Measurements from ENCODE around the gene TSSK2. TPM values are rescaled to one million over a fixed set of nuclear protein-coding genes. Genes with fewer than 3 reads are reported as not detected.

Gene TSSK2
- polyA plus RNA-seq, 1 donor from 2014 or later = not detected

GRCh38 chr22:19129871-19130270 is 1.2 kb upstream of the TSSK2 start:
- H3K79me2 ChIP-seq (replicated peaks; ENCODE audit: insufficient read depth, low read length) = no peaks in the 10 kb centered on the region
- H3K9ac ChIP-seq (ENCODE audit: low read length) = no peak overlapping the region
- H3K4me3 ChIP-seq (ENCODE audit: low read length) = no peak overlapping the region
- no peak overlapping the region for H3K27ac ChIP-seq (ENCODE audit: low read length)
- H2AFZ ChIP-seq (ENCODE audit: low read depth, low read length) = no peak overlapping the region
- no peaks in the 10 kb centered on the region for H3F3A ChIP-seq (ENCODE audit: insufficient read depth, low read length, poor library complexity, severe bottlenecking)
- TF ChIP-seq EP300 (conservative IDR thresholded peaks at IDR 0.05; ENCODE audit: poor library complexity, severe bottlenecking) (no peak), EZH2 (IDR thresholded peaks at IDR 0.05; ENCODE audit: borderline replicate concordance, insufficient read depth, low read length, poor library complexity, severe bottlenecking) (no peak), POLR2AphosphoS5 (IDR thresholded peaks at IDR 0.05) (no peak), TAF1 (IDR thresholded peaks at IDR 0.05; ENCODE audit: low read depth) (no peak)
- TF ChIP-seq, protein P1, sequence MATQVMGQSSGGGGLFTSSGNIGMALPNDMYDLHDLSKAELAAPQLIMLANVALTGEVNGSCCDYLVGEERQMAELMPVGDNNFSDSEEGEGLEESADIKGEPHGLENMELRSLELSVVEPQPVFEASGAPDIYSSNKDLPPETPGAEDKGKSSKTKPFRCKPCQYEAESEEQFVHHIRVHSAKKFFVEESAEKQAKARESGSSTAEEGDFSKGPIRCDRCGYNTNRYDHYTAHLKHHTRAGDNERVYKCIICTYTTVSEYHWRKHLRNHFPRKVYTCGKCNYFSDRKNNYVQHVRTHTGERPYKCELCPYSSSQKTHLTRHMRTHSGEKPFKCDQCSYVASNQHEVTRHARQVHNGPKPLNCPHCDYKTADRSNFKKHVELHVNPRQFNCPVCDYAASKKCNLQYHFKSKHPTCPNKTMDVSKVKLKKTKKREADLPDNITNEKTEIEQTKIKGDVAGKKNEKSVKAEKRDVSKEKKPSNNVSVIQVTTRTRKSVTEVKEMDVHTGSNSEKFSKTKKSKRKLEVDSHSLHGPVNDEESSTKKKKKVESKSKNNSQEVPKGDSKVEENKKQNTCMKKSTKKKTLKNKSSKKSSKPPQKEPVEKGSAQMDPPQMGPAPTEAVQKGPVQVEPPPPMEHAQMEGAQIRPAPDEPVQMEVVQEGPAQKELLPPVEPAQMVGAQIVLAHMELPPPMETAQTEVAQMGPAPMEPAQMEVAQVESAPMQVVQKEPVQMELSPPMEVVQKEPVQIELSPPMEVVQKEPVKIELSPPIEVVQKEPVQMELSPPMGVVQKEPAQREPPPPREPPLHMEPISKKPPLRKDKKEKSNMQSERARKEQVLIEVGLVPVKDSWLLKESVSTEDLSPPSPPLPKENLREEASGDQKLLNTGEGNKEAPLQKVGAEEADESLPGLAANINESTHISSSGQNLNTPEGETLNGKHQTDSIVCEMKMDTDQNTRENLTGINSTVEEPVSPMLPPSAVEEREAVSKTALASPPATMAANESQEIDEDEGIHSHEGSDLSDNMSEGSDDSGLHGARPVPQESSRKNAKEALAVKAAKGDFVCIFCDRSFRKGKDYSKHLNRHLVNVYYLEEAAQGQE (IDR thresholded peaks at IDR 0.05; ENCODE audit: borderline replicate concordance) = no peak
- H4K20me1 ChIP-seq (ENCODE audit: insufficient read depth) = no peaks in the 10 kb centered on the region
- no peaks in the 10 kb centered on the region for H3K36me3 ChIP-seq (ENCODE audit: insufficient read depth, low read length)
- no peak overlapping the region for H3K4me2 ChIP-seq (ENCODE audit: low read length)
- H3K9me2 ChIP-seq (ENCODE audit: insufficient read depth, low read length) = no peaks in the 10 kb centered on the region
- no peaks in the 10 kb centered on the region for H3K9me3 ChIP-seq (ENCODE audit: low read length)
- no peaks in the 10 kb centered on the region for H3K27me3 ChIP-seq (ENCODE audit: insufficient read depth, low read depth, low read length)

DNA sequence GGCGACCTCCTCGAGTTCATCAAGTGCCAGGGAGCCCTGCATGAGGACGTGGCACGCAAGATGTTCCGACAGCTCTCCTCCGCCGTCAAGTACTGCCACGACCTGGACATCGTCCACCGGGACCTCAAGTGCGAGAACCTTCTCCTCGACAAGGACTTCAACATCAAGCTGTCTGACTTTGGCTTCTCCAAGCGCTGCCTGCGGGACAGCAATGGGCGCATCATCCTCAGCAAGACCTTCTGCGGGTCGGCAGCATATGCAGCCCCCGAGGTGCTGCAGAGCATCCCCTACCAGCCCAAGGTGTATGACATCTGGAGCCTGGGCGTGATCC is 542 bp downstream of the TSSK2 start:
- no peak overlapping the region for H3K27ac ChIP-seq (ENCODE audit: low read length)
- no peak overlapping the region for H3K9ac ChIP-seq (ENCODE audit: low read length)
- no peaks in the 10 kb centered on the region for H3K9me2 ChIP-seq (ENCODE audit: insufficient read depth, low read length)
- no peaks in the 10 kb centered on the region for H4K20me1 ChIP-seq (ENCODE audit: insufficient read depth)
- no peaks in the 10 kb centered on the region for H3K27me3 ChIP-seq (ENCODE audit: insufficient read depth, low read depth, low read length)
- H3F3A ChIP-seq (ENCODE audit: insufficient read depth, low read length, poor library complexity, severe bottlenecking) = no peaks in the 10 kb centered on the region
- no peak overlapping the region for H2AFZ ChIP-seq (ENCODE audit: low read depth, low read length)
- no peaks in the 10 kb centered on the region for H3K9me3 ChIP-seq (ENCODE audit: low read length)
- no peaks in the 10 kb centered on the region for H3K36me3 ChIP-seq (ENCODE audit: insufficient read depth, low read length)
- no peak overlapping the region for H3K4me3 ChIP-seq (ENCODE audit: low read length)
- no peak for TF ChIP-seq RAD21 (conservative IDR thresholded peaks at IDR 0.05)
- no peak for TF ChIP-seq CTCF (IDR thresholded peaks at IDR 0.05; ENCODE audit: poor library complexity, severe bottlenecking)
- no peak for TF ChIP-seq SMC3 (conservative IDR thresholded peaks at IDR 0.05; ENCODE audit: poor library complexity)
- TF ChIP-seq EP300 (conservative IDR thresholded peaks at IDR 0.05; ENCODE audit: poor library complexity, severe bottlenecking) = no peak
- TF ChIP-seq TAF1 (IDR thresholded peaks at IDR 0.05; ENCODE audit: low read depth) = no peak
- TF ChIP-seq EZH2 (IDR thresholded peaks at IDR 0.05; ENCODE audit: borderline replicate concordance, insufficient read depth, low read length, poor library complexity, severe bottlenecking) = no peak
- TF ChIP-seq, protein P1 (IDR thresholded peaks at IDR 0.05; ENCODE audit: borderline replicate concordance) = no peak
- TF ChIP-seq POLR2AphosphoS5 (IDR thresholded peaks at IDR 0.05) = no peak
- no peak for TF ChIP-seq MXI1 (conservative IDR thresholded peaks at IDR 0.05; ENCODE audit: poor library complexity, severe bottlenecking)
- no peaks in the 10 kb centered on the region for H3K79me2 ChIP-seq (replicated peaks; ENCODE audit: insufficient read depth, low read length)
- H3K4me2 ChIP-seq (ENCODE audit: low read length) = no peak overlapping the region

Measured in neural cell (in vitro differentiated cells).